Common myeloid progenitor, CD34-positive (primary cell): ENCODE measurements around the gene LRMDA.

Experiments
- CTCF ChIA-PET: fragments of 350-600 bp; sonication (Branson Sonifier 250); formaldehyde crosslinking; loops from one replicate; lab custom pipeline; 2021; ENCODE audit warnings: antibody characterized with exemption; lab: Charles Lee
- POLR2A ChIA-PET: fragments of 350-600 bp; sonication (Branson Sonifier 250); formaldehyde crosslinking; loops from one replicate; lab custom pipeline; 2021; ENCODE audit warnings: antibody characterized with exemption; lab: Charles Lee
- DNase-seq, 3 donors: peaks; one replicate each; pipeline versions ENCODE4 v3.0.0 to v3.0.0-alpha.2; 2013
- H3K27ac ChIP-seq, 2 experiments: 1 replicate in 1 of 2; 2 replicates in 1 of 2; pipeline ENCODE4 v1.7.0; 2013; ENCODE audit warnings: inconsistent platforms in 2 of 2, low read length in 2 of 2, mild to moderate bottlenecking in 2 of 2, low read depth in 1 of 2, moderate library complexity in 1 of 2; ENCODE audit not compliant: severe bottlenecking in 2 of 2, insufficient read depth in 1 of 2, poor library complexity in 1 of 2
- H3K27me3 ChIP-seq, 5 experiments: replicated peaks in 2 of 5; 1 replicate in 3 of 5; 2 replicates in 2 of 5; pipeline versions ENCODE4 v1.6.1 to v1.7.0; 2013; ENCODE audit warnings: low read length in 4 of 5, mild to moderate bottlenecking in 2 of 5, moderate library complexity in 2 of 5, inconsistent platforms in 1 of 5; ENCODE audit not compliant: insufficient read depth in 5 of 5, control insufficient read depth in 4 of 5
- H3K36me3 ChIP-seq, 4 experiments: 1 replicate in 2 of 4; 2 replicates in 2 of 4; pipeline versions ENCODE4 v1.6.1 to v1.7.0; 2013; ENCODE audit warnings: low read length in 3 of 4, control low read depth in 1 of 4, mild to moderate bottlenecking in 1 of 4; ENCODE audit not compliant: control insufficient read depth in 4 of 4, insufficient read depth in 4 of 4
- H3K4me1 ChIP-seq, 4 experiments: 1 replicate in 3 of 4; 2 replicates in 1 of 4; pipeline versions ENCODE4 v1.6.1 to v1.7.1; 2013; ENCODE audit warnings: low read length in 3 of 4, mild to moderate bottlenecking in 3 of 4, control low read depth in 1 of 4, inconsistent platforms in 1 of 4, moderate library complexity in 1 of 4; ENCODE audit not compliant: control insufficient read depth in 4 of 4, insufficient read depth in 4 of 4; ENCODE audit errors: control extremely low read depth in 1 of 4
- H3K4me3 ChIP-seq, 7 experiments: 1 replicate in 4 of 7; 2 replicates in 3 of 7; pipeline versions ENCODE4 v1.5.1 to v1.7.0; 2013; ENCODE audit warnings: mild to moderate bottlenecking in 7 of 7, low read length in 6 of 7, moderate library complexity in 6 of 7, inconsistent platforms in 2 of 7, low read depth in 2 of 7, control low read depth in 1 of 7; ENCODE audit not compliant: insufficient read depth in 4 of 7, control insufficient read depth in 1 of 7; ENCODE audit errors: extremely low read depth in 1 of 7
- H3K9me3 ChIP-seq, 5 experiments: 1 replicate in 4 of 5; 2 replicates in 1 of 5; pipeline versions ENCODE4 v1.6.1 to v1.7.1; 2013; ENCODE audit warnings: low read length in 4 of 5, mild to moderate bottlenecking in 2 of 5, inconsistent platforms in 1 of 5, low read depth in 1 of 5, moderate library complexity in 1 of 5; ENCODE audit not compliant: control insufficient read depth in 4 of 5, insufficient read depth in 2 of 5; ENCODE audit errors: control extremely low read depth in 1 of 5
- WGBS: methylation state at CpG from one replicate; pipeline ENCODE4 v1.1.5; 2013; ENCODE audit not compliant: insufficient coverage; 5-methylcytosine and 5-hydroxymethylcytosine counted together

LRMDA gene

DNA sequence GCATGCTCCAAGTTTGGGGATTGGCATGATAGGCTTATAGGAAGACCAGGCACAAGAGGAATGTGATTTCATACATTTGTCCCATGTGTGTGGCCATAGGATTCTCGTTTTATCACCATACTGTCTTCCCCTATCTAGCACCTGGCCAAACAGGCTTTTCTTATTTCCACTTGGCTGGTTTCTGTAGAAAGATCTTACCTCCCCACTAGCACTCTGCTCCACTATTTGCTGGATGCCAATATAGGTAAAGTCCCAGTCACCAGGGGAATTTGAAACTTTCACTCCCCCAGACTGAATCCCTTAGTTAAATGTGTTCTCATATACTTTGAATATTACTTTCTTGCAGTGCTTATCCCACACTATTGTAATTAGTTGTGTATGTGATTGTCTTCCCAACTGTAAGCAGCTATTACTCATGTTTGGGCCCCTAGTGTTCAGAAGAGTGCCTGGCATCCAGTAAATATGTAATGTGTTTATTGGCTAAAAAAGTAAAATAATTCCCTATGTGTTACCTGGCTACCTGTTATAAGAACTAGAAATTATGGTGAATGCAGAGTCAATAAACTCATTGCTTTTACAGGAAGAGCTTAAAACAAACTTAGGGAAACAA, 109.0 kb downstream of the LRMDA start:
- DNase-seq, result peak in 1 of 3 donors; percentile 14
- ChIA-PET CTCF (interaction anchor here (0.6 to 1.0 kb wide), 2 partner anchors 28 to 69 kb away, joined by 3 read pairs; no protein-coding TSS in a partner anchor), POLR2A (interaction anchor here (0.6 kb wide), 1 partner anchor 56 kb away, joined by 4 read pairs; no protein-coding TSS in a partner anchor)
- Histone ChIP-seq H3K9me3 (no peaks in the 10 kb centered on the region), H3K36me3 (no peaks in the 10 kb centered on the region), H3K27me3 (no peaks in the 10 kb centered on the region), H3K4me1 (peaks cover 0 to 17% (median 8%) of the 10 kb centered on the region in 4 experiments), H3K27ac (no peak overlapping the region), H3K4me3 (no peak overlapping the region)
- no CpG with 5 or more reads among the region's 1 CpG for WGBS

- DNase-seq, result no peak
- no peaks in the 10 kb centered on the region for H3K9me3 ChIP-seq
- POLR2A ChIA-PET, result no interaction called here
- CTCF ChIA-PET, result interaction anchor here (1.0 kb wide), 1 partner anchor 28 kb away, joined by 3 read pairs; no protein-coding TSS in a partner anchor
- H3K36me3 ChIP-seq, result no peaks in the 10 kb centered on the region
- WGBS, result 100% methylated on average over 2 of the region's 4 CpGs
- H3K4me1 ChIP-seq, result peaks cover 0 to 19% (median 10%) of the 10 kb centered on the region in 4 experiments
- no peak overlapping the region for H3K27ac ChIP-seq
- no peak overlapping the region for H3K4me3 ChIP-seq
- H3K27me3 ChIP-seq, result no peaks in the 10 kb centered on the region
Measured at GRCh38 chr10:75540981-75541380, 109.6 kb downstream of the LRMDA start.

- 100% methylated on average over 1 of the region's 2 CpGs for WGBS
- CTCF ChIA-PET, result interaction anchor here (0.6 to 1.0 kb wide), 2 partner anchors 27 to 431 kb away, joined by 3 read pairs; no protein-coding TSS in a partner anchor
Measured at GRCh38 chr10:75541411-75541810, 110.0 kb downstream of the LRMDA start.

DNA sequence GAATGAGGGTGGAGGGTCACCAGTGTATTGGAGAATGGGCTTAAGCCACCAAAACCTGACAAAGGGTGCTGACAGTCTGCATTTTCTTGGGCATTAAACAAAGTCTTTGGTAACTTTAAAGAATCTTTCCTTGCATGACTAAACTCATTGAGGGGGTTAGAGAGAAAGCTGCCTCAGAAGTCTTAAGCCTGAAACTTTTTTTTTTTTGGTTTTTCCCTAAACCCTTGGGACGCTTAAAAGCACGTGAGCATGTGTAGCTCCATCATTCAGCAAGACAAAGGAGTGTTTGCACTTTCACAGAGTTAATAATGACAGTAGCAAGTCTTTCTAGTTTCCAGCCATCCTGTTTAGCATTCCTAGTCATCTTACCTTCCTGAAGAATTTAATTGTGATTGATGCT, 110.7 kb downstream of the LRMDA start:
- Histone ChIP-seq H3K4me3 (no peak overlapping the region), H3K27me3 (no peaks in the 10 kb centered on the region), H3K4me1 (peaks cover 4 to 30% (median 14%) of the 10 kb centered on the region in 4 experiments), H3K36me3 (no peaks in the 10 kb centered on the region), H3K9me3 (no peaks in the 10 kb centered on the region), H3K27ac (no peak overlapping the region)
- 78% methylated on average over 2 of the region's 2 CpGs for WGBS
- ChIA-PET CTCF (interaction anchor here (0.6 to 1.2 kb wide), 2 partner anchors 10 to 431 kb away, joined by 3 to 5 read pairs; no protein-coding TSS in a partner anchor), POLR2A (no interaction called here)
- no peak for DNase-seq

More at GRCh38 chr10:75541411-75541810, 110.0 kb downstream of the LRMDA start:
- H3K4me3 ChIP-seq, result no peak overlapping the region
- DNase-seq, result no peak
- H3K4me1 ChIP-seq, result peaks cover 0 to 24% (median 10%) of the 10 kb centered on the region in 4 experiments
- H3K27ac ChIP-seq, result no peak overlapping the region
- POLR2A ChIA-PET, result no interaction called here
- H3K9me3 ChIP-seq, result no peaks in the 10 kb centered on the region
- no peaks in the 10 kb centered on the region for H3K36me3 ChIP-seq
- H3K27me3 ChIP-seq, result no peaks in the 10 kb centered on the region

DNA sequence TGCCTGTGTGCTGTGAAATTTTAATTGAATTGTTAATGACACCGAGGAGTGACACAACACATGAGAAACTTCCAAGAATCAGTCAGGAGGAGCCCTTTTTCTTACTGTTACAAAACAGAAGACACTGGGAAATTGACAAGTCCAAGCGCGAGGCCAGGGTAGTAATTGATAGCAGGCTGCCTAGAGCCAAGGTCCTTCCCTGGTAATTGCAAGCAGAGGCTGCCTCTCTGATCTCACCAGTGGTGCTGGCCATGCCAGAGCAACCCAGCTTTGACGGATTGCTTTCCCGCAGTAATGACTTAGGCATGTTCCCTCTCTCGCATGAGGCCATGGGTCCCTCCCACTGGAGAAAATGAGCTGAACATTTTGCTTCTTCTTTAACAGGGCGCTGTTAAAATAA, 111.5 kb downstream of the LRMDA start:
- Histone ChIP-seq H3K27ac (no peak overlapping the region), H3K4me3 (no peak overlapping the region), H3K9me3 (no peaks in the 10 kb centered on the region), H3K27me3 (no peaks in the 10 kb centered on the region), H3K4me1 (peaks cover 11 to 39% (median 21%) of the 10 kb centered on the region in 4 experiments), H3K36me3 (no peaks in the 10 kb centered on the region)
- DNase-seq, result no peak
- ChIA-PET CTCF (interaction anchor here (1.2 kb wide), 1 partner anchor 9 kb away, joined by 5 read pairs; no protein-coding TSS in a partner anchor), POLR2A (no interaction called here)
- WGBS, result 98% methylated on average over 5 of the region's 7 CpGs

- no peaks in the 10 kb centered on the region for H3K27me3 ChIP-seq
- no peak overlapping the region for H3K27ac ChIP-seq
- H3K36me3 ChIP-seq, result no peaks in the 10 kb centered on the region
- no peaks in the 10 kb centered on the region for H3K9me3 ChIP-seq
- ChIA-PET CTCF (interaction anchor here (0.8 kb wide), 1 partner anchor 13 kb away, joined by 4 read pairs; no protein-coding TSS in a partner anchor), POLR2A (no interaction called here)
- H3K4me1 ChIP-seq, result peaks cover 21 to 50% (median 32%) of the 10 kb centered on the region in 4 experiments
- no peak overlapping the region for H3K4me3 ChIP-seq
- WGBS, result 50% methylated on average over 1 of the region's 2 CpGs
- DNase-seq, result peak in 1 of 3 donors; percentile 47
Measured at GRCh38 chr10:75544386-75544785, 113.0 kb downstream of the LRMDA start.
